KMS-11 (cell line): ENCODE data around the gene SEPTIN5.
A peak's percentile ranks its signal among the peaks of the same experiment; 100 is the strongest.

Experiments
- H2AFZ ChIP-seq: fragments of 200-600 bp; sonication (generic); 2 replicates; pipeline ENCODE4 v1.6.1; 2016; ENCODE audit warnings: antibody characterized with exemption, mixed run types, low read depth
- H3K27ac ChIP-seq: fragments of 200-600 bp; sonication (generic); 2 replicates; pipeline ENCODE4 v1.6.1; 2016; ENCODE audit warnings: mild to moderate bottlenecking, mixed run types
- H3K27me3 ChIP-seq: fragments of 200-600 bp; sonication (generic); 2 replicates; pipeline ENCODE4 v1.6.1; 2017; ENCODE audit warnings: mild to moderate bottlenecking, low read depth, mixed run types, moderate library complexity; ENCODE audit not compliant: insufficient read depth
- H3K36me3 ChIP-seq: fragments of 200-600 bp; sonication (generic); 2 replicates; pipeline ENCODE4 v1.6.1; 2017; ENCODE audit warnings: mild to moderate bottlenecking, mixed run types; ENCODE audit not compliant: insufficient read depth
- H3K4me1 ChIP-seq: fragments of 200-600 bp; sonication (generic); 2 replicates; pipeline ENCODE4 v1.6.1; 2016; ENCODE audit warnings: mild to moderate bottlenecking, low read depth, mixed run types; ENCODE audit not compliant: poor library complexity, severe bottlenecking
- H3K4me2 ChIP-seq: fragments of 200-600 bp; sonication (generic); 2 replicates; pipeline ENCODE4 v1.7.0; 2016; ENCODE audit warnings: mild to moderate bottlenecking, mixed run types
- H3K4me3 ChIP-seq: fragments of 200-600 bp; sonication (generic); IDR thresholded peaks from 2 replicates; pipeline ENCODE4 v1.6.1; 2017; ENCODE audit warnings: low read depth, low read length, mixed read lengths; ENCODE audit not compliant: insufficient read depth
- H3K79me2 ChIP-seq: fragments of 200-600 bp; sonication (generic); 2 replicates; pipeline ENCODE4 v1.6.1; 2016; ENCODE audit warnings: low read depth, mixed run types; ENCODE audit not compliant: insufficient read depth
- H3K9ac ChIP-seq: fragments of 200-600 bp; sonication (generic); 2 replicates; pipeline ENCODE4 v1.6.1; 2016; ENCODE audit warnings: mild to moderate bottlenecking, mixed run types
- H4K20me1 ChIP-seq: fragments of 200-600 bp; sonication (generic); 2 replicates; pipeline ENCODE4 v1.6.1; 2016; ENCODE audit warnings: mild to moderate bottlenecking, mixed run types; ENCODE audit not compliant: insufficient read depth
- TF ChIP-seq, protein P1 (sequence below): fragments of 200-600 bp; sonication (generic); conservative IDR thresholded peaks from 2 replicates; pipeline ENCODE4 v1.6.1; 2017; ENCODE audit warnings: low read depth, mild to moderate bottlenecking, antibody characterized with exemption, low read length, moderate library complexity, mixed read lengths

SEPTIN5 gene

DNA sequence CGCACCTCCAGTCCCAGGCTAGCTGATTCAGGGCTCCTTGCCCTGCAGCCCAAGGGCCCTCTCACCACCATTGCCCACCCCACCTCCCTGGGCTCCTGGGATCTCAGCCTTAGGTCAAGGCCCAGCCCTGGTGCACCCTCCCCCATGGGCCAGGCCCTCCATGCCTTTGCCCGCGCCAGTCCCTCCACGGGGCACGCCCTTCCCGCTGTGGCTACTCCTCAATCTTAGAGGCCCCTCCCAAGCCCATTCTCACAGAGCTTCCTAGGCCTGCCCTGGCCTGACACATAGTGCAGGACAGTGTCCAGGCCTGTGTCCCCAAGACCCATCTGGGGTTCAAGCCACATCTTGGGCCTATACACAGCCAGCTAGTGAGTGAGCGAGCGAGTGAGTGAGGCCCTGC is 15.9 kb downstream of the SEPTIN5 start:
- TF ChIP-seq, protein P1, sequence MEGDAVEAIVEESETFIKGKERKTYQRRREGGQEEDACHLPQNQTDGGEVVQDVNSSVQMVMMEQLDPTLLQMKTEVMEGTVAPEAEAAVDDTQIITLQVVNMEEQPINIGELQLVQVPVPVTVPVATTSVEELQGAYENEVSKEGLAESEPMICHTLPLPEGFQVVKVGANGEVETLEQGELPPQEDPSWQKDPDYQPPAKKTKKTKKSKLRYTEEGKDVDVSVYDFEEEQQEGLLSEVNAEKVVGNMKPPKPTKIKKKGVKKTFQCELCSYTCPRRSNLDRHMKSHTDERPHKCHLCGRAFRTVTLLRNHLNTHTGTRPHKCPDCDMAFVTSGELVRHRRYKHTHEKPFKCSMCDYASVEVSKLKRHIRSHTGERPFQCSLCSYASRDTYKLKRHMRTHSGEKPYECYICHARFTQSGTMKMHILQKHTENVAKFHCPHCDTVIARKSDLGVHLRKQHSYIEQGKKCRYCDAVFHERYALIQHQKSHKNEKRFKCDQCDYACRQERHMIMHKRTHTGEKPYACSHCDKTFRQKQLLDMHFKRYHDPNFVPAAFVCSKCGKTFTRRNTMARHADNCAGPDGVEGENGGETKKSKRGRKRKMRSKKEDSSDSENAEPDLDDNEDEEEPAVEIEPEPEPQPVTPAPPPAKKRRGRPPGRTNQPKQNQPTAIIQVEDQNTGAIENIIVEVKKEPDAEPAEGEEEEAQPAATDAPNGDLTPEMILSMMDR: no peak
- Histone ChIP-seq H2AFZ (peak overlapping the region; percentile 64; the same call in 1 of the 2 replicates), H4K20me1 (no peaks in the 10 kb centered on the region), H3K27ac (no peak overlapping the region), H3K9ac (no peak overlapping the region), H3K36me3 (no peaks in the 10 kb centered on the region), H3K4me3 (no peak overlapping the region), H3K4me2 (peak overlapping the region; percentile 42), H3K27me3 (peaks cover 9% of the 10 kb centered on the region; the same call in 1 of the 2 replicates), H3K4me1 (no peaks in the 10 kb centered on the region), H3K79me2 (no peaks in the 10 kb centered on the region)

DNA sequence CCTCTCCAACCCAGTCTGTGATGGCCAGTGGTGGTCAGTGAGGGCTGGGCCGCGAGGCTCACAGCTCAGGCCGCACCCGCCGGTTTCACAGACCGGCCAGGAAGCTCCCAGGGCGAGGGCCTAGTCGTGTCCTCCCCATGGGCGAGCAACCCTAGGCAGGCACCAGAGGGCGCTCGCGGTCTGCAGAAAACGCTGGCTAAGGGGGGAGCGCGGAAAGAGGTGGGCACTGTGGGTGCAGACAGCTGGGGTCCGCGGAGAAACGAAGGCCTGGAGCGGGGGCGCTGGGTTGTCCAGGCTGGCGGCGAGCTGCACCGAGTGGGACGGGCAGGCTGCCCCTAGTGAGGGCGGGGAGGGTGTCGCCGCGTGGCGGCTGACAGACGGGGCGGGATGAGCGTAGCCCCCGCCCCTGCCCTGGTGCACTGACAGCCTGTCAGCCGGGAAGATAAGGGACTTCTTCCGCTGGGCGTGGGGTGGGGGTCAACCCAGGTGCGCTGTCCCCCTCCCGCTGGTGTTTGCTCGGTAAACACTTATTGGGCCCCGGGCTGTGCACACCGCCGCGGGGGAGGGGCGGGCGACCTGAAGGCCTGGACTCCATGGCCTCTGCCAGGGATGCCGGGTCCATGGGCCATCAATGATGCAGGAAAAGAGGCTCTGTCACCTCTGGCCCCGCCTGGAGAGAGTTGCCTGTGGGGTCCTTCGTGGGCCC is 16.5 kb downstream of the SEPTIN5 start:
- Histone ChIP-seq H3K4me2 (peak overlapping the region; percentile 42), H4K20me1 (no peaks in the 10 kb centered on the region), H2AFZ (peak overlapping the region; percentile 64; the same call in 1 of the 2 replicates), H3K4me1 (no peaks in the 10 kb centered on the region), H3K79me2 (no peaks in the 10 kb centered on the region), H3K36me3 (no peaks in the 10 kb centered on the region), H3K27ac (no peak overlapping the region), H3K27me3 (peaks cover 9% of the 10 kb centered on the region; the same call in 1 of the 2 replicates), H3K9ac (0 out of 2 replicates have a peak overlapping the region, but pooled peaks have one; percentile 12), H3K4me3 (no peak overlapping the region)
- TF ChIP-seq, protein P1: peak; percentile 93

DNA sequence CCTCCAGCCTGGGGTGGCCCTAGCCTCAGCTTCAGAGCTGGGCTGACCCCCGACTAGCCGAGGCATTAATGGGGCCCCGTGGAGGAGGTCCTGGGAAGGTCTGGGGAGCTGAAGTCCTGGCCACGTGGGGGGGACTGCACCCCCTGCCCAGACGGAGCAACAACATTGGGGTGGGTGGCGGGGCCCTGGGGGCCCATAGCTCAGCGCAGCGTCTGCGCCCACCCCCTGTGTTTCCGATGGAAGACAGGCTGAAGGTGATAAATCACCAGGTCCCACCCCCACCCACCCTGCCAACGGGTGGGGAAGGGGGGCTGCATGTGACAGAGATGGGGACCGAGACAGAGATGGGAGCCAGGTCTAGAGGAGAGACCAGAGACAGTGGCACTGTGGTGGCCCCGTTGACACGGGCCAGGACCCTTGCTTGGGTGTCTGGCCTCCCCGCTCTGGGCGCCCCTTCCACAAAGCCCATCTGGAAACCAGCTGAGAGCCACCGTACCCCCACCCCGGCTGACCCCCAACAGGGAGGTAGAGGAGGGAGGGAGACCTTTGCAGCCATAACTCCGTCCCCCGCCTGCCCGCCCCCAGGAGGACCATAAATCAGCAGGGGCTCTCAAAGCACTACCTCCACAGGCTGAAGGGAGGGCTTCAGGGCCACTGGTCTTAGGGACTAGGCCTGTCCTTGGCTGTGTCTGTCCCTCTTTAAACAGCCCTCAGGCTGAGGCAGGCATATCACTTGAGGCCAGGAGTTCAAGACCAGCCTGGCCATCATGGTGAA is 17.2 kb downstream of the SEPTIN5 start:
- H3K4me2 ChIP-seq: peak overlapping the region; percentile 42; the same call in 1 of the 2 replicates
- no peak overlapping the region for H3K9ac ChIP-seq
- no peak overlapping the region for H3K27ac ChIP-seq
- no peak overlapping the region for H3K4me3 ChIP-seq
- H2AFZ ChIP-seq: peak overlapping the region; percentile 64; the same call in 1 of the 2 replicates
- H3K27me3 ChIP-seq: peaks cover 9% of the 10 kb centered on the region; the same call in 1 of the 2 replicates
- no peaks in the 10 kb centered on the region for H3K36me3 ChIP-seq
- H4K20me1 ChIP-seq: no peaks in the 10 kb centered on the region
- no peaks in the 10 kb centered on the region for H3K79me2 ChIP-seq
- no peaks in the 10 kb centered on the region for H3K4me1 ChIP-seq
- TF ChIP-seq, protein P1: no peak

DNA sequence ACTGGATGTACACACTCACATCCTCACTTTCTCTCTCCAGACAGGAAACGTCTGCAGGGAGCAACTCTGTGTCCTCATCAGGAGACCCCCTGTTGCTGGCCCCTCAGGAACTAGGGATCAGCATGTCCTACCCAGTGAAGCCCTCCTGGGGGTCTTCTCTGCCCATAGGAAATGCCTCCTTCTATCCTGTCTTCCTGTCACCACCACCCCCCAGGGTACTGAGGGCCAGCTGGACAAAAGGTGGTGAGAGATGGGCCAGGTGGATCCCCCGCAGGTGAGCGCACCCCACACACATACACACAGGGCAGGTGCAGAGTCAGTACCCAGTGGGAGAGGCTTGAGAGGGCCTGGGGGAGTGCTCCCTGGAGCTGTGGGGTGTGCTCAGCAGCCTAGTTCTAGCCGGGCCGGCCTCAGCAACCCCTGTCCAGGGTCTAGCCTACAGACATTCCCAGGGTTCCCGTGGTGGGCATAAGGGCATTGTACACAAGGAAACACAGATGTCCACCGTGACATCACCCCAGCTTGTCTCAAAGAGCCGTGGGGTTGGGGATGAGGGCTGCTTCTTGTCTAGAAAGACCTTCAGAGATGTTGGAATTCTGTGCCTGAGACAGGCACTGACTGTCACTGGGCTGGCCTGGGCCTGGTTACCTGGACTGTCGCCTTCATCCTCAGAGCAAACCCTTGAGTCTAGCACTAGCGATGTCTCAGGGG is 18.3 kb downstream of the SEPTIN5 start:
- Histone ChIP-seq H3K9ac (no peak overlapping the region), H3K79me2 (no peaks in the 10 kb centered on the region), H4K20me1 (no peaks in the 10 kb centered on the region), H3K4me2 (no peak overlapping the region), H3K4me3 (no peak overlapping the region), H3K4me1 (no peaks in the 10 kb centered on the region), H3K27ac (no peak overlapping the region), H3K27me3 (peaks cover 9% of the 10 kb centered on the region; the same call in 1 of the 2 replicates), H3K36me3 (no peaks in the 10 kb centered on the region), H2AFZ (no peak overlapping the region)
- TF ChIP-seq, protein P1: no peak
